GM12892 (cell line): ENCODE measurements around the gene OXSR1.

Experiments
- POLR2A ChIP-seq: IDR thresholded peaks from 2 replicates; pipeline ENCODE4 v1.6.1; 2011; ENCODE audit warnings: low read depth, low read length, control low read depth
- POLR2AphosphoS5 ChIP-seq: IDR thresholded peaks from 2 replicates; pipeline ENCODE4 v1.6.1; 2011; ENCODE audit warnings: low read depth, low read length, control low read depth
- TAF1 ChIP-seq: IDR thresholded peaks from 2 replicates; pipeline ENCODE4 v1.6.1; 2011; ENCODE audit warnings: low read depth, mild to moderate bottlenecking, control low read depth, low read length, borderline replicate concordance

GRCh38 chr3:38251197-38251596 lies 85.9 kb downstream of the OXSR1 start:
- TF ChIP-seq POLR2A: no peak
- TF ChIP-seq POLR2AphosphoS5: no peak
- TF ChIP-seq TAF1: no peak
